ENCODE results near the gene CD19. TPM values are rescaled to one million over a fixed set of nuclear protein-coding genes. Genes with fewer than 3 reads are reported as not detected.
"Not testable (repeated sequence)": the region's sequence is repeated elsewhere in the genome, so short reads cannot be mapped to it uniquely, and the experiment has no call there.

Gene CD19
- total RNA-seq, 4 donors from 2014 or later = 4.5 to 9.8 TPM; not detected in 2

DNA sequence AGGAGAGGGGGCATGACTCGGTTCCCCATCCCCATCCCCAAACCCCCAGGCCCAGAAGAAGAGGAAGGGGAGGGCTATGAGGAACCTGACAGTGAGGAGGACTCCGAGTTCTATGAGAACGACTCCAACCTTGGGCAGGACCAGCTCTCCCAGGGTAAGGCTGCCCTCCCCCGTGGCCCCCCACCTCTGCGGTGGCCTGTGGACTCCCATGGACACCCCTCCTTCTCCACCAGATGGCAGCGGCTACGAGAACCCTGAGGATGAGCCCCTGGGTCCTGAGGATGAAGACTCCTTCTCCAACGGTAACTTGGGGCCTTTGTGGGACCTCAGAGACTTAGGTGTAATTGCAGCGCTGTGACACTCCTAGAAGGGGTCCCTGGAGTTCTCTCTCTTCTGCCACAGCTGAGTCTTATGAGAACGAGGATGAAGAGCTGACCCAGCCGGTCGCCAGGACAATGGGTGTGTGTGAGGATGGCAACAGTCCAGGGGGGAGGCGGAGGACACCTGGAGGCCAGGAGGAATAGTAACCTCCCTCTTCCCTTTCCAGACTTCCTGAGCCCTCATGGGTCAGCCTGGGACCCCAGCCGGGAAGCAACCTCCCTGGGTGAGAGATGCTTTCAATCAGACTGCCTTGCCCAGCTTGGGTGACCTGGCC is 5.6 kb downstream of the CD19 start:
- no peaks in the 10 kb centered on the region for H3K9me3 ChIP-seq
- 75% methylated on average over 14 of the region's 14 CpGs; no CpG with 5 or more reads in 1 of the 2 donors for WGBS, 2 donors (ENCODE audit: low coverage in 1 of 2)
- DNase-seq = no peak
- TF ChIP-seq, protein P1, sequence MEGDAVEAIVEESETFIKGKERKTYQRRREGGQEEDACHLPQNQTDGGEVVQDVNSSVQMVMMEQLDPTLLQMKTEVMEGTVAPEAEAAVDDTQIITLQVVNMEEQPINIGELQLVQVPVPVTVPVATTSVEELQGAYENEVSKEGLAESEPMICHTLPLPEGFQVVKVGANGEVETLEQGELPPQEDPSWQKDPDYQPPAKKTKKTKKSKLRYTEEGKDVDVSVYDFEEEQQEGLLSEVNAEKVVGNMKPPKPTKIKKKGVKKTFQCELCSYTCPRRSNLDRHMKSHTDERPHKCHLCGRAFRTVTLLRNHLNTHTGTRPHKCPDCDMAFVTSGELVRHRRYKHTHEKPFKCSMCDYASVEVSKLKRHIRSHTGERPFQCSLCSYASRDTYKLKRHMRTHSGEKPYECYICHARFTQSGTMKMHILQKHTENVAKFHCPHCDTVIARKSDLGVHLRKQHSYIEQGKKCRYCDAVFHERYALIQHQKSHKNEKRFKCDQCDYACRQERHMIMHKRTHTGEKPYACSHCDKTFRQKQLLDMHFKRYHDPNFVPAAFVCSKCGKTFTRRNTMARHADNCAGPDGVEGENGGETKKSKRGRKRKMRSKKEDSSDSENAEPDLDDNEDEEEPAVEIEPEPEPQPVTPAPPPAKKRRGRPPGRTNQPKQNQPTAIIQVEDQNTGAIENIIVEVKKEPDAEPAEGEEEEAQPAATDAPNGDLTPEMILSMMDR (IDR thresholded peaks at IDR 0.05) = no peak
- TF ChIP-seq POLR2A (IDR thresholded peaks at IDR 0.05) (no peak), EP300 (IDR thresholded peaks at IDR 0.05; ENCODE audit: low read depth) (no peak)
- intact Hi-C loops (cut with DNase I; ENCODE audit: low total_unique reads) = no loop called here
- no peaks in the 10 kb centered on the region for H3K27me3 ChIP-seq
- H3K27ac ChIP-seq = no peak overlapping the region
- no peaks in the 10 kb centered on the region for H3K36me3 ChIP-seq
- peaks cover 0 to 6% (median 2%) of the 10 kb centered on the region in 4 donors for H3K4me1 ChIP-seq
- no peak overlapping the region for H3K4me3 ChIP-seq
- in situ Hi-C loops (cut with MboI; ENCODE audit: low pct_ligation_motif_present in 1 of 4, low pct_unique_long_range_greater_than_20kb in 1 of 4, low sequenced_read_pairs in 3 of 4) = no loop called here

DNA sequence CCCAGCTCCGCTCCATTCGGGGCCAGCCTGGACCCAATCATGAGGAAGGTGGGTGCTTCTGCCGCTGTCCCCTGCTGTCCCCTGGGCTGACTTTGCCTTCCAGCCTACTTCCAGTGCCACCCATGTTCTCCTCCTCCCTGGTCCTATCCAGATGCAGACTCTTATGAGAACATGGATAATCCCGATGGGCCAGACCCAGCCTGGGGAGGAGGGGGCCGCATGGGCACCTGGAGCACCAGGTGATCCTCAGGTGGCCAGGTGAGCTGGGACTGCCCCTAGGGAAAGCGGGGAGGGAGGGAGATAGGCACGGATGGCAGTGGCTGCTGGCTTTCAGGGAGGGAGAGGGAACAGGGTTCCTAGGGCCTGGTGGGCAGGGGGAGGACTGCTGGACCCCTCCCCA is 7.0 kb downstream of the CD19 start:
- H3K27ac ChIP-seq = no peak overlapping the region
- peaks cover 0 to 6% (median 2%) of the 10 kb centered on the region in 4 donors for H3K4me1 ChIP-seq
- WGBS, 2 donors (ENCODE audit: low coverage in 1 of 2) = 77% methylated on average over 7 of the region's 7 CpGs; no CpG with 5 or more reads in 1 of the 2 donors
- no peak overlapping the region for H3K4me3 ChIP-seq
- TF ChIP-seq EP300 (IDR thresholded peaks at IDR 0.05; ENCODE audit: low read depth) = no peak
- TF ChIP-seq POLR2AphosphoS5 (IDR thresholded peaks at IDR 0.05) = no peak
- TF ChIP-seq, protein P1 (IDR thresholded peaks at IDR 0.05) = no peak
- no peak for TF ChIP-seq POLR2A (IDR thresholded peaks at IDR 0.05)
- no peak for DNase-seq
- no peaks in the 10 kb centered on the region for H3K27me3 ChIP-seq
- in situ Hi-C loops (cut with MboI; ENCODE audit: low pct_ligation_motif_present in 1 of 4, low pct_unique_long_range_greater_than_20kb in 1 of 4, low sequenced_read_pairs in 3 of 4) = no loop called here
- H3K36me3 ChIP-seq = no peaks in the 10 kb centered on the region
- intact Hi-C loops (cut with DNase I; ENCODE audit: low total_unique reads) = no loop called here
- no peaks in the 10 kb centered on the region for H3K9me3 ChIP-seq

DNA sequence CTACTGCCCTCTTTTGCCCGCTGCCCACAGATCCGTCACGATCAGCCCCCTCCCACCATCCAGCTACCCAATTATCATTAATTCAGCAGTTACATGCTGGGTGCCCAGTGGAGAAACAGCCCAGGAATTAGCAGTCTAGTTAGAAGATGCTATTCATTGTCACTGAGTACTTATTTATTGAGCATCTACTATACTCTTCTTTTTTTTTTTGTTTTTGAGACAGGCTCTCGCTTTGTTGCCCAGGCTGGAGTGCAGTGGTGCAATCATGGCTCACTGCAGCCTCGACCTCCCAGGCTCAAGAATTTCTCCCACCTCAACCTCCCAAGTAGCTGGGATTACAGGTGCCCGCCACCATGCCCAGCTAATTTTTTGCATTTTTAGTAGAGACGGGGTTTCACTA is 8.1 kb downstream of the CD19 start:
- 89 to 93% methylated on average over 6 to 7 of the region's 7 CpGs for WGBS, 2 donors (ENCODE audit: low coverage in 1 of 2)
- in situ Hi-C loops (cut with MboI; ENCODE audit: low pct_ligation_motif_present in 1 of 4, low pct_unique_long_range_greater_than_20kb in 1 of 4, low sequenced_read_pairs in 3 of 4) = loop anchor here in 1 of 4 donors (10.0 kb wide), 2 partner anchors 75 to 115 kb away; partner anchors contain the start of genes ATXN2L and SH2B1
- H3K27me3 ChIP-seq; H3K4me3 ChIP-seq; H3K36me3 ChIP-seq; DNase-seq; intact Hi-C loops (cut with DNase I; ENCODE audit: low total_unique reads); H3K9me3 ChIP-seq; H3K27ac ChIP-seq; H3K4me1 ChIP-seq: not testable (repeated sequence)

DNA sequence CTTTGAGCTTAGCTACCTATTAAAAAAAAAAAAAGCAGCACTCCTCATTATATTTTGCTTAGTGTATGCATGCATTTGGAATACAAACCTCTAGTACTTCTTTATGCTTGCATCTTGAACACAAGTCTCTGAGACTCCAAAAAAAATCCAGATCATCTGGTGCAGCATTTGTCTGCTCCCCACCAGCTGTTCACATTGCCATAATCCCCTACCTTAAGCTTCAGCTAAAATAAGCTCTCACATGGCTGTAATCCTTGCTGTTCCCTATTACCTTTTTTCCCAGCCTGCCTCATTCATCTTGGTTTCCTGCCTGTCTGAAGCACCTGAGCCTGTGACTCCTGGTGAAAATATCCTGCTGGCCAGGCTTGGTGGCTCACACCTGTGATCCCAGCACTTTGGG is 11.5 kb downstream of the CD19 start:
- Histone ChIP-seq H3K4me3 (no peak overlapping the region), H3K27ac (no peak overlapping the region), H3K4me1 (peaks cover 4 to 10% (median 6%) of the 10 kb centered on the region in 4 donors), H3K9me3 (no peaks in the 10 kb centered on the region), H3K36me3 (no peaks in the 10 kb centered on the region), H3K27me3 (no peaks in the 10 kb centered on the region)
- in situ Hi-C loops (cut with MboI; ENCODE audit: low pct_ligation_motif_present in 1 of 4, low pct_unique_long_range_greater_than_20kb in 1 of 4, low sequenced_read_pairs in 3 of 4) = loop anchor here in 1 of 4 donors (10.0 kb wide), 2 partner anchors 78 to 118 kb away; partner anchors contain the start of genes ATXN2L and SH2B1
- intact Hi-C loops (cut with DNase I; ENCODE audit: low total_unique reads) = no loop called here
- DNase-seq = no peak
- TF ChIP-seq, protein P1 (IDR thresholded peaks at IDR 0.05) = no peak
- TF ChIP-seq EP300 (IDR thresholded peaks at IDR 0.05; ENCODE audit: low read depth) = no peak
- no peak for TF ChIP-seq POLR2A (IDR thresholded peaks at IDR 0.05)

DNA sequence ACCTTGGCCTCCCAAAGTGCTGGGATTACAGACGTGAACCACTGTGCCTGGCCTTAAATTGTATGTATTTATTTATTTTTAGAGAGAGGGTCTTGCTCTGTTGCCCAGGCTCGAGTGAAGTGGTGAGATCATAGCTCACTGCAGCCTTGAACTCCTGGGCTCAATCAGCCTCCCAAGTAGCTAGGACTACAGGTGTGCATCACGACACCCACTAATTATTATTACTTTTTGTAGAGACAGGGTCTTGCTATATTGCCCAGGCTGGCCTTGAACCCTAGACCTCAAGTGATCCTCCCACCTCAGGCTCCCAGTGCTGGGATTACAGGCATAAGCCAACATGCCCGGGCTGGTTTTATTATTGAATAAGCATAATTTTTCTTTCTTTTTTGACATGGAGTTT is 14.9 kb downstream of the CD19 start:
- no peaks in the 10 kb centered on the region for H3K9me3 ChIP-seq
- TF ChIP-seq, protein P1 (IDR thresholded peaks at IDR 0.05) = no peak
- TF ChIP-seq POLR2AphosphoS5 (IDR thresholded peaks at IDR 0.05) (no peak), EP300 (IDR thresholded peaks at IDR 0.05; ENCODE audit: low read depth) (no peak), POLR2A (IDR thresholded peaks at IDR 0.05) (no peak)
- no peak overlapping the region for H3K4me3 ChIP-seq
- in situ Hi-C loops (cut with MboI; ENCODE audit: low pct_ligation_motif_present in 1 of 4, low pct_unique_long_range_greater_than_20kb in 1 of 4, low sequenced_read_pairs in 3 of 4) = loop anchor here in 1 of 4 donors (10.0 kb wide), 2 partner anchors 82 to 122 kb away; partner anchors contain the start of genes ATXN2L and SH2B1
- WGBS, 2 donors (ENCODE audit: low coverage in 1 of 2) = 70 to 78% methylated on average over 1 to 4 of the region's 4 CpGs
- H3K27ac ChIP-seq = no peak overlapping the region
- intact Hi-C loops (cut with DNase I; ENCODE audit: low total_unique reads) = no loop called here
- H3K4me1 ChIP-seq = peaks cover 4 to 20% (median 13%) of the 10 kb centered on the region in 4 donors
- DNase-seq = no peak
- no peaks in the 10 kb centered on the region for H3K27me3 ChIP-seq
- no peaks in the 10 kb centered on the region for H3K36me3 ChIP-seq

All from transverse colon (tissue), 4 donors.